Stimulated activated CD8-positive, alpha-beta memory T cell treated with anti-CD3 and anti-CD28 coated beads, Interleukin-15, amount 100 ng/mL, for 1 hour (primary cell): Measurements from ENCODE around the gene GSN.

Source experiments
- DNase-seq: peaks from one replicate; pipeline ENCODE4 v3.0.0-alpha.2; 2020; ENCODE audit warnings: low read depth

Gene GSN

GRCh38 chr9:121323449-121324151, 55.6 kb downstream of the GSN start:
- DNase-seq = no peak

GRCh38 chr9:121324316-121324715, 56.4 kb downstream of the GSN start:
- no peak for DNase-seq

- no peak for DNase-seq
These were observed 56.8 kb downstream of the GSN start for GRCh38 chr9:121324755-121325154.

GRCh38 chr9:121325387-121325786, 57.4 kb downstream of the GSN start:
- DNase-seq = no peak

DNA sequence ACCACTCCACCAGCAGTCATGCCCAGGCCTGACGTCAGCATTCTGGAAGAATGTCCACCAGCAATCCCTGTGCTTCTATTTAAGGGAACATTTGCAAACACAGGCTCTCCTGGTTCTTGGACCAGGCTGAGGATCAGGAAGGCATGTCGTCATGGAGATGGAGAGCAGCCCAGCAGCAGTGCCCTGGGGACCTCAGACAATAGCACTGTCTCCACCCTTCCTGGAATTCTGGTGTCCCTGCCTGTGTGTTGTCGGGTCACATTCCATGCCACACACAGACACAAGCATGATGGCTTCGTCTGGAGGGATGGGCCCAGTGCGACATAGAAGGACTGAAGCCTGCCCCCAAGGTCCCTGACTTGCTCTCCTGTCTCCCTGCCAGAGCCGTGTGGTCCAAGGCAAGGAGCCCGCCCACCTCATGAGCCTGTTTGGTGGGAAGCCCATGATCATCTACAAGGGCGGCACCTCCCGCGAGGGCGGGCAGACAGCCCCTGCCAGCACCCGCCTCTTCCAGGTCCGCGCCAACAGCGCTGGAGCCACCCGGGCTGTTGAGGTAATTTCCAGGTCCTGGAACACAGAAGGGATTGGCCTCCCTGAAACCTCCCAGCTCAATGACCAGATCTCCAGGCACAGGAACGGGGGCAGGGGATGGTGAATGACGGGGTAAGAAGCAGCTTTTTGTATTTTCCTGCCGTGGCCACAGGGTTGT, 58.3 kb downstream of the GSN start:
- DNase-seq = no peak

DNA sequence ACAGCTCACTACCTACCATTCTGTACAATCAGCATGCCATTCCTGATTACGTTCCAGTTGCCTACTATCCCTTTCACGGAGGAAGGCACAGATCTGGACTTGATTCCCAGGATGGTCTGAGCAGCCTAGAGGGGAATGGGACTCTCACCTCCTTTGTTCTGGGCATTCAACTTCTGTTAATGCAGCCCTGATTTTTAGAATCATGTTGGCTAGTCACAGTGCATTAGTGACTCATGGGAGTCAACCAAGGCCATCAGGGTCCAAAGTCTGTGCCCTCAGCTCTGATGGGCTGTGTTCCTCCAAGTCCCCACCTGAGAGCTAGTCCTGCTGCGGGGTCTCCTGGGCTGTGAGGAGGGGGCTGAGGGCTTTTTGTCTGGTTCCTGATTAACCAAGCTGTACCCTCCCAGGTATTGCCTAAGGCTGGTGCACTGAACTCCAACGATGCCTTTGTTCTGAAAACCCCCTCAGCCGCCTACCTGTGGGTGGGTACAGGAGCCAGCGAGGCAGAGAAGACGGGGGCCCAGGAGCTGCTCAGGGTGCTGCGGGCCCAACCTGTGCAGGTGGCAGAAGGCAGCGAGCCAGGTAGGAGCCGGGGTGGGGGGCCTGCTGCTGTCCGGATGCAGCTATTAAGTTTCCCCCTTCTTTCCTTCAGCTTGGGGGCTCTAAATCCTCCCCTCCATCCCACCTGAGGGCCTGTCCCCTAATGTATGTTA, 59.1 kb downstream of the GSN start:
- no peak for DNase-seq

DNA sequence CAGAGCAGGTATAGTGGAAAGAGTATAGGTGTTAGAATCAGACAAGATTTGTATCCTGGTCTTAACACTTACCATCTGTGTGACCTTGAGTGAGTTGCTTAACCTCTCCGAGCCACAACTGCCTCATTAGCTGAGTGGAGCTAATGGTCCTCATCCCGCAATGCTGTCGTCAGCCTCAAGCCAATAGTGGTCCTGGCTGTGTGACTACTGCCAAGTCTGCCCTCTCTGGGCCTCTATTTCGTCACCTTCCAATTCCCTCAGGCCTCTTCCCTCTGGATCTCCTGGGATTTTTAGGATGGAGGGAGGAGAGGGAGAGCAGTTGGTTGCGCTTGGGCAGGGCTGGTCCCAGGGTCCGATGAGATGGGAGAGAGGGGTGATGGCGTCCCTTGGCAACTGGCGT, 60.5 kb downstream of the GSN start:
- DNase-seq = no peak

GRCh38 chr9:121328876-121329681, 61.1 kb downstream of the GSN start:
- no peak for DNase-seq

DNA sequence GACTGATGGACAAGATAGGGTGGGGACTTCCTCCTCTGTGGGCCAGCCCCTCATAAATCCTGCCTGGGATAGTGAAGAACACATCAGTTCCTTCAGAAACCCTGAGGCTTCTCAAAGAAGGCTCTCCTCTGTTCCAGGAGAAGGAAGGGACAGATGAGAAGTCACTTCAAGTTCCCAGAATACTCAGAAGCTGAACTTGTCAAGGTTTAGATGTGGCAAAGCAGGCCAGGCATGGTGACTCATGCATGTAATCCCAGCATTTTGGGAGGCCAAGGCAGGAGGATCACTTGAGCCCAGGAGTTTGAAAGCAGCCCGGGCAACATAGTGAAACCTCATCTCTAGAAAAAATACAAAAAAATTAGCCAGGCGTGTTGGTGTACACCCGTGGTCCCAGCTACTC, 63.6 kb downstream of the GSN start:
- DNase-seq = no peak

DNA sequence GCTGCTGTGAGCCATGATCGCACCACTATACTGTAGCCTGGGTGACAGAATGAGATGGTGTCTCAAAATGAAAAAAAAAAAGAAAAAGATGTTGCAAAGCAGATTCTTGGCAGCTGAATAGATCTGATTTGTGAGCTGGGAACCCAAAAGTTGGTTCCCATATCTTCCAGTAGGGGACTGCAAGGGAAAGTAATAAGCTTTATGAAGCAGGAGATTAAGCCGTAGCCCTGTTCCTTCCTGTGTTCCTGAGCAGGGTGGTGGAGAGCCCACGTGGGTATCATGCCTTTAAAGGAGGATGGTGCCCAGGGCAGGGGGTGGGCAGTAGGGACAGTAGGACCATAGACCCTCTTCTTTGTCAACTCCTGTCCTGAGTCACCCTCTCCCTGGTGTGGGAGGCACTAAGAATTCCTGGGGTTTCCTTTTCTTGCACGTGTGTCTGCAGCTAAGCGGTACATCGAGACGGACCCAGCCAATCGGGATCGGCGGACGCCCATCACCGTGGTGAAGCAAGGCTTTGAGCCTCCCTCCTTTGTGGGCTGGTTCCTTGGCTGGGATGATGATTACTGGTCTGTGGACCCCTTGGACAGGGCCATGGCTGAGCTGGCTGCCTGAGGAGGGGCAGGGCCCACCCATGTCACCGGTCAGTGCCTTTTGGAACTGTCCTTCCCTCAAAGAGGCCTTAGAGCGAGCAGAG, 64.2 kb downstream of the GSN start:
- no peak for DNase-seq

DNA sequence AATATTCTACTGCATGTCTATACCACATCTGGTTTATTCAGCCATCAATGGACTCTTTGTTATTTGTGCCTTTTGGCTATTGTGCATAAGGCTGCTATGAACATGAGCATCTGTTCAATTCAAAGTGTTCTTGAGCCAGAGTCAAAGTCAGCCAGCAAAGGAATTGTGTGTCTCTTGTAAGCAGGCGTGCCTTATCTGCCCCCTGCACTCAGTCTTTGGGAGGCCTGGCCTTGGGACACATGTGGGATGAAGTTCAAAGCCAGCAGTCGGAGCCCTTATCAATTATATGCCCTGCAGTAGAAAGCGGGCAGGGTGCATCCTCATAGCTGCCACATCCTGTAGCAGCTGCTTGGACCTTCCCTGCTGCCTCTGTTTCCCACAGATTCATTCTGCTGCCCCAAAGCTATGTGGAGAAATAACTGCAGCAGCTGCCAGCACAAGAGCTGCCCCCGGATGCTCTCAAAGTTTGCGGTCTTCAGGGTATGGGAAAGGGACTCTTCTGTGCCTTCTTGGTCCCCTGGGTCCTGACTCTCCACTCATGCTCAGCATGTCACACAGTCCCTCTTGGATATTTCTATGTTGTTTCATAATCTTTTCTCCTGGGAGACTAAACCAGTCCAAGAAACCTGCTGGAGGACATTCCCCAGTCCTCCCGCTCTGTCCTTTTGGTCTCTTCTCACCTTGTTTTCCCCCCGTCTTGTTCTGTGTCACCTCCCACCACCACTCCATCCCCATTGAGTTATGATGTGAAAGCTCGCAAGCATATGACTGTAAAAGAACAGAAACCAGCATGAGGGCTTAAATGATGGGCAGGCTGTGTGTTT, 66.2 kb downstream of the GSN start:
- no peak for DNase-seq

GRCh38 chr9:121336665-121337064, 68.7 kb downstream of the GSN start:
- no peak for DNase-seq

GRCh38 chr9:121339437-121339836, 71.5 kb downstream of the GSN start:
- no peak for DNase-seq

DNA sequence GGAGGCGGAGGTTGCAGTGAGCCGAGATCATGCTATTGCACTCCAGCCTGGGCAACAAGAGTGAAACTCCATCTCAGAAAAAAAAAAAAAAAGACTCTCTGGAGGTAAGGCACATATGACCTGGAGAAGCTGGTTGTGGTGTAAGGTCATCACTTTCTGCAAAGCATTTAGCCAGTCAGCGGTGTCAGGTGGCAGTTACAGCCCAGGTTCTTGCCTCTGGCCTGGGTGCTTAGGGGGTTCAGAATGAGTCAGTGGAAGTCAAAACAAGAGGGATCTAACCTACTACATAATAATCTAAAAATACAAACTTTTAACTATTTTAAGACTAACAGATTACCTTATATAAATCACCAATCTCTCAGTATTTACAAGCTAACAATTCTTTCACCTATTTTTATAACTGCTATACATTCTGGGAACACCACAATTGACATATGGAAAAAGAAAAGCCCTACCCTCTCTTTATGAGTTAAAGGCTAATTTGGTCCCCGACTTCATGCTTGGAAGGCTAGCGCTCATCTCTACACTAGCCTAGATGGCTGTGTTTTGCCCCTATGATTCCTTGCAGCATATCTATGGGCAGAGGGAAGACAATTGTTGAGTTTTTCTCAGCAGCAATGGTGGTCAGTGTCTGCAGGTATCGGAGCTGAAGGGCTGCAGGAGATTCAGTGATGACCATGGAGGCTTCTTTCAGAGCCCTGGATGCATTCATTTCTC, 72.9 kb downstream of the GSN start:
- DNase-seq = no peak

DNA sequence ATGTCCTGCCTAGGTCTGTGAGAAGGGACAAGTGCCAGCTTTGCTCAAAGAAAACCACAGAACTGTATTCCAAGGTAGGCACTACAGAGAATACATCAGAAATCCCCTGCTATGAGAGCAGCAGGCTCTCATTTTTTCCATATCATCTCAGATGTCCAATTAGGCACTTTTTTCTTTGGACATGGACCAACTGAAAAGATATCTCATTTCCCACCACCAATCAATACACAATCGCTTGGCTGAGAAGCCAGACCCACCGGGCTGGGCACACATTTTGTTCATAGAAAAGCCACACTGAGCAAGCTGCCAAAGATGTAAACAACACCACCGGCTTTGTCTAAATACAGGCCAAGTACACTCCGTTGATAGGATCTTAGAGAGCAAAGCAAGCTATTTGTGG, 76.2 kb downstream of the GSN start:
- no peak for DNase-seq

- no peak for DNase-seq
These were observed 77.1 kb downstream of the GSN start for GRCh38 chr9:121345070-121345469.

GRCh38 chr9:121348221-121348620, 80.3 kb downstream of the GSN start:
- no peak for DNase-seq

GRCh38 chr9:121349009-121349408, 81.0 kb downstream of the GSN start:
- no peak for DNase-seq

DNA sequence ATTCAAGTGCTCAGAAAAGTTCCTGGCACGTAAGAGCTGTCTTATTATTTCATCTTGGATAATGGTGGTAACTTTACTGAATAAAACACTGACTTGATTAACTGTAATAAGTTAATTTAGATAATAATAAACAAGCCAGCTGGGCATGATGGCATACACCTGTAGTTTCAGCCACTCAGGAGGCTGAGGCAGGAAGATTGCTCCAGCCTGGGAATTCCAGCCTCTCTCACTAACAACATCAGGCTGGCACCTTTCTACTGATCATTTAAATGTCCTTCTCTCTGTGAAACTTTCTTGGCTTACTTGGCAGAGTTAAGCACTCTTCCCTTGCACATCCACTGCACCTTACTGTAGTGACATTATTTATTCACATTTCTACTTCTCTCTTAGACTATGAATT, 82.1 kb downstream of the GSN start:
- no peak for DNase-seq

DNA sequence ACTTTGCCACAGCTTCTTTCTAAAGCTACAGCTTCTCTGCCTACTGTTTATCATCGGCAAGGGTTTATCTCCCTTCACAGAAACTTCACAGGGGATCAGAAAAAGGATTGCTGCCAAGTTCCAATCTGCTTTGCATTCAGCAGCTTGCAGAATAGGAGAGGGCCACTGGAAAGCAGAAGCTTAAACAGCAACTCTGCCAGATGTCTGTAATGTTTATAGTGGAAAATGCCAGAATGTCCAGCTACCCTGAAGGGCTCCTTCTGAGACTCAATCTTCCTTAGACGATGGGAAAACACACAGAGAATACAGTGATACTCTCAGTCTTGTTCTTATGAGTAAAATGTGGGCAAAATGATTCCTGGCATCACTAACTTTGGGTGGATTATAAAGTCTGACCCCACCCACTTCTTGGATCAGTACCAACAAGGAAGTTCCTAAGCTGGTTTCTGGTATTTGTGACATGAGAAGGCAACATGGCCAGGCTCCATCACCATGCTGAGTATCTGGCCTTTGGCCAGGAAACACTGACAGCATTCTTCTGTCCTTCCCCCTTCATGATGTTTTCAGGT, 83.1 kb downstream of the GSN start:
- DNase-seq = no peak
